Erythroblast (primary cell): ENCODE results near the gene DNM2.
A peak's percentile ranks its signal among the peaks of the same experiment; 100 is the strongest.

ENCODE experiments used
- DNase-seq, 2 experiments: peaks; one replicate each; lab custom pipeline; 2025; lab: John Stamatoyannopoulos, UW
- GATA1 ChIP-seq: IDR thresholded peaks from 2 replicates; pipeline ENCODE4 v1.6.1; 2011; ENCODE audit warnings: low read depth, mild to moderate bottlenecking, control low read depth, low read length, moderate library complexity
- POLR2A ChIP-seq: IDR thresholded peaks from 2 replicates; pipeline ENCODE4 v1.6.1; 2011; ENCODE audit warnings: mild to moderate bottlenecking, low read length

The DNM2 gene

DNA sequence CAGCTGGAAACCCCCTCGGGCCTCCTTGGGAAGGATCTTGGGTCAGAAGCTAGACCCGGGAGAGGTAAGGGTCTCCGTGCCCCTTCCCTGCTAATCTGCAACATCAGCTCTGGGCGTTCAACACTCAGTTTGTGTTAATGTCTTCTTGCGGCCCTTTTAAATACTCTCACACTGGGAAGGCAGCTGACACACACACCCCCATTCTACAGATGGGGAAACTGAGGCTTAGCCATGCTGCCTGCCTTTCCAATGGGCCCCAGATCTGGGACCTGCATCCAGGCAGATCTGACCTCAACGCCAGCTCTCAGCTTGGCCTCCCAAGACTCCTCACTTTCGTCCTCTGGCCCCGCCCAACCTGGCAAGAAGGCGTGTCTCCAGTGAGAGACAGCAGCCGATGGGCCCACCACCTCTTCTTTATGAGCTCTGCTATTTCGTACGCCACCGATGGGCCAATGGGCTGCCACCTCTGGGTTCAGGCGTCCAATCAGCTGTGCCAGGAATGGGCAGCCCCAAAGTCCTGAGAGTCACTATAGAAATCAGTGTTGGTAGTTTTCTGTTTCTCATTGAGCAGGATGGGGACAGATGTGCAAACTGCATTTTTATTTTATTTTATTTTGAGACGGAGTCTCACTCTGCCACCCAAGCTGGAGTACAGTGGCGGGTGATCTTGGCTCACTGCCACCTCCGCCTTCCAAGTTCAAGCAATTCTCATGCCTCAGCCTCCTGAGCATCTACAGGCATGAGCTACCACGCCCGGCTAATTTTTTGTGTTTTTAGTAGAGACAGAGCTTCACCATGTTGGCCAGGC lies 43.8 kb downstream of the DNM2 start:
- TF ChIP-seq POLR2A = no peak
- no peak for TF ChIP-seq GATA1
- DNase-seq = no peak

GRCh38 chr19:10762656-10763055 lies 44.8 kb downstream of the DNM2 start:
- DNase-seq = no peak
- no peak for TF ChIP-seq POLR2A
- no peak for TF ChIP-seq GATA1

DNA sequence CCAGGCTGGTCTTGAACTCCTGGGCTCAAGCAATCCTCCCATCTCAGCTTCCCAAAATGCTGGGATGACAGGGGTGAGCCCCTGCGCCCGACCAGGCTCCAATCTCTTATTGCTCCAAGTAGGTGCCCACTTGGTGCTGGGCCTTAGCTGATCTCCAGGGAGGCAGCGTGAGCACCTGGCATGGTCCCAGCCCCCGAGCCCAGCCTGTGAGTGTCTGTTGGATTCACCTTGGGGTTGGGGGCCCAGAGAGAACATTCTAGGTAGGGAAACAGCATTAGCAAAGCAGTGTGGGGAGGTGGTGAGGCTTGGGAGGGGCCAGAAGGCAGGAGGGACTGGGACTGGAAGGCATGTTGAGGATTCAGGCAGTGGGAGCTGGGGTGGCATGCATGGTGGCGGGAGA lies 45.5 kb downstream of the DNM2 start:
- TF ChIP-seq POLR2A = no peak
- no peak for TF ChIP-seq GATA1
- no peak for DNase-seq

DNA sequence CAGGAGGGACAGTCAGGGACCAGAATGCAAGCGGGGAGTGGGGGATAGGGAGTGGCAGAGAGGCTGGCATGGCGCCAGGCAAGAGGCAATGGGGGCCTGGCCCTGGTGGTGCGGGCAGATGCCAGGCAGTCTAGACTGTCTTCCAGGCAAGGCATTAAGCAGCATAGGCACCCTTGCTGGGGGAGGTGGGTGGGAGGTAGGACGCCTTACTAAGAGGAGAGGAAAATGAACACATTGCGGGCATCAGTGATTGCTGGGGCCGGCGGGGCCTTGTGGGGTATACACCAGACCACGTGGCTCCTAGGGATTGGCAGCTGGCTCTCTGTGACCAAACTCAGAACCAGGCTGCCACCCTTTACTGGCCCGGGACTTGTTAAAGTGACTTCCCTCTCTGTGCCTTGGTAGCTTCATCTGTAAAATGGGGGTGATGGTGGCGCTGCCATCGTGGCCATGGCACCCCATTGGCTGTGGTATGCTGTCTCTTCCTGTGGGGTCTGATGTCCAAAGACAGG lies 46.0 kb downstream of the DNM2 start:
- no peak for TF ChIP-seq GATA1
- no peak for TF ChIP-seq POLR2A
- no peak for DNase-seq

DNA sequence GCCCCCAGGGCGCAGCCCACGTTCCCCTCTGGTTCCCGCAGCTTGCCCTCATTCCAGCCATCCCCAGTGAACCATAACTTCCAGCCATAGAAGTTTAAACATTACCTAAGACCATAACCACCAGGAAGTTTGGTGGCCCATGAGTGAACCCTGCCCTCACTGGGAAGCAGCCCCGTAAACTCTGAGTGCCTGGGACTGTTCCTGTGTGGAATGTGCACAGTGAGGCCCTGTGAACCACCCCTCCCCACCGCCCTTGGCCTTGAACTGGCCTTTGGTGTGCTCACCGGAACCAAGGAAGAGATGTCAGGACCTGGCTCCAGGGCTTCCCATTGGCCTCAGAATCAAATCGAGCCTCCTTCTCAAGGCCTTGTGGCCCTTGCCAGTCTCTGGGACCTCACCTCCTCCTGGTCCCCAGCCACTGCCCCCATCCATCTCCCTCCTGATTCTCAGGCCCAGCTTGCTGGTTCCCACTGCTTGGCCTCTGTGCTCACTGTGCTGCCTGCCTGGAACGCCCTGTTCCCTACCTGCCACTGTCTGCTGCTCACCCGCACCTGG lies 46.5 kb downstream of the DNM2 start:
- TF ChIP-seq POLR2A = no peak
- no peak for TF ChIP-seq GATA1
- DNase-seq = no peak

DNA sequence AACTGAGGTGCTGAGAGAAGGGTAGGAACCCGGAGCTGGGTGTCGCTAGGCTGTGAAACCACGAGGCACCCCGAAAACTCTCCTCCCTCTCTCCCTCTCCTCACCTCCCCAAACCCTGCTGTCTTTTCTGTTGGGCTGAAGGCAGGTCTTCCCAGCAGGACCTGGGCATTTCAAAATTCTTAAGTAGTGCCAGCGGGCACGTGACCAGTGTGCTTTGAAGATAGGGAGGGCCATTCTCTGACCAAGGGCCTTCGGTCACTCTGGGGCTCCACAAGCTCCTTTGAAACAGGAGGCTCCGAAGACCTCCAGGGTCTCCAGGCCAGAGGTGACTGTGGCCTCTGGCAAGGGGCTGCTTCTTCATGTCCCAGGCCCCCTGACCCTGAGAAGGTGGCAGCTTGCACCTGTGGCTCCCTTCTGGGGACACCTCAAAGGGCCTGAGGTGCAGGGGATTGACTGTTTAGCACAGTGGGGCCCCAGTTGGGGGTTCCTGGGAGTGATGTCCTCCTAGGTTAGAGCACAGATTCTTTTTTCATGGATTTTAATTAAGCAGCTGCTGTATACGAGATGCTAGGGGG lies 48.3 kb downstream of the DNM2 start:
- DNase-seq = no peak
- TF ChIP-seq GATA1 = no peak
- no peak for TF ChIP-seq POLR2A

DNA sequence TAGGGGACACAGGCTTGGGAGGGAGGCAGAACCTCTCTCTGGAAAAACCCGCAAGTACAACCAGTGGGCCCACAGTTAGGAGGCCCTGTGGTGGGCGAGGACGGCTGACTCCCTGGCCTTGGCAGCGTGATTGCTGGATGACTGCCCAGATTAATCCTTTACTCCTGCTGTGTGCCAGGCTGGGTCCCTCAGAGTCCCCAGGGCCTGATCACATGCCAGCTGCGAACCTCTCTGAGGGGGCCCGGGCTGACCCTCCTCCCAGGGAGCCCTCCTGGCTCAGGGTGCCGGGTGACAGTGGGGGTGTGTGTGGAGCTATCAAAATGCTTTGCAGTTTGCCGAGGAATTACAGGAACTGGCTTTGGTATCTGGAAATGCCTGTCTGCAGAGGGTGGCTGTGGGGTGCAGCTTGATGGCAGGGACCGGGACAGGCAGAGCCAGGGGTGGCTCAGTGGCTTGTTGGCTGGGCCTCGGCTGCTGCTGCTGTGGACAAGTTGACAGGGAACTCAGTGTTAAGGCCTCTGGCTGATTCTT lies 48.9 kb downstream of the DNM2 start:
- no peak for TF ChIP-seq POLR2A
- no peak for TF ChIP-seq GATA1

GRCh38 chr19:10767726-10768125 lies 49.8 kb downstream of the DNM2 start:
- no peak for DNase-seq
- no peak for TF ChIP-seq GATA1
- no peak for TF ChIP-seq POLR2A

More for the DNA sequence above, 48.9 kb downstream of the DNM2 start:
- DNase-seq = no peak

GRCh38 chr19:10768369-10768768 lies 50.5 kb downstream of the DNM2 start:
- DNase-seq = no peak
- TF ChIP-seq GATA1 (no peak), POLR2A (no peak)

DNA sequence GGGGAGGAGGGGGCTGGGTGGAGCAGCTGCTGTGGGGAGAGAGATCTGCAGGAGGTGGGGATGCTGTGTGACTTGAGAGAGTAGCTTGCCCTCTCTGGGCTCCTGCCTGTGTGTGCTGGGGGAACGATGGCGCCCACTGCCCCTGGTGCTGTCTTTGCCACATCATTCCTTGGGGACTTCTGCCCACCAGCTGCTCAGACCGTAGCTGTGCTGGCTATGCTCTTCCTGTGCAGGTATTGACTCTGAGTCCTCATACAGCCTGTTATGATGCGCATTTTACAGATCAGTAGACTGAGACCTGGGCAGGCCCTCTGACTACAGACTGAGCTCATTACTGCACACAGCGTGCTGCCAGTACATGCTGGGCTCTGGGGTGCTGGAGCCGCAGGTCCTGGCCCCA lies 51.1 kb downstream of the DNM2 start:
- TF ChIP-seq GATA1 = no peak
- no peak for TF ChIP-seq POLR2A
- no peak for DNase-seq

- peak in 1 of 2 experiments; percentile 58 for DNase-seq
- no peak for TF ChIP-seq GATA1
- no peak for TF ChIP-seq POLR2A
Measured at GRCh38 chr19:10769533-10770491, 51.9 kb downstream of the DNM2 start.

GRCh38 chr19:10773969-10774368 lies 56.1 kb downstream of the DNM2 start:
- no peak for TF ChIP-seq POLR2A
- TF ChIP-seq GATA1 = no peak
- DNase-seq = no peak

DNA sequence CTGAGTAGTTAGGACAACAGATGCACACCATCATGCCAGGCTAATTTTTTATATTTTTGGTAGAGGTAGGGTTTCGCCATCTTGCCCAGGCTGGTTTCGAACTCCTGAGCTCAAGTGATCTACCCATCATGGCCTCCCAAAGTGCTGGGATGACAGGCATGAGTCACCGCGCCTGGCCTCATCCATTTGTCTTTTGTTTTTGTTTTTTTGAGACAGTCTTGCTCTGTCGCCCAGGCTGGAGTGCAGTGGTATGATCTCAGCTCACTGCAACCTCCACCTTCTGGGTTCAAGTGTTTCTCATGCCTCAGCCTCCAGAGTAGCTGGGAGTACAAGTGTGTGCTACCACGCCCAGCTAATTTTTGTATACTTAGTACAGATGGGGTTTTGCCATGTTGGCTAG lies 57.0 kb downstream of the DNM2 start:
- TF ChIP-seq POLR2A (no peak), GATA1 (no peak)
- DNase-seq = no peak
